Measurements from ENCODE around the gene LTB4R2.
A peak's percentile ranks its signal among the peaks of the same experiment; 100 is the strongest.

LTB4R2 gene

DNA sequence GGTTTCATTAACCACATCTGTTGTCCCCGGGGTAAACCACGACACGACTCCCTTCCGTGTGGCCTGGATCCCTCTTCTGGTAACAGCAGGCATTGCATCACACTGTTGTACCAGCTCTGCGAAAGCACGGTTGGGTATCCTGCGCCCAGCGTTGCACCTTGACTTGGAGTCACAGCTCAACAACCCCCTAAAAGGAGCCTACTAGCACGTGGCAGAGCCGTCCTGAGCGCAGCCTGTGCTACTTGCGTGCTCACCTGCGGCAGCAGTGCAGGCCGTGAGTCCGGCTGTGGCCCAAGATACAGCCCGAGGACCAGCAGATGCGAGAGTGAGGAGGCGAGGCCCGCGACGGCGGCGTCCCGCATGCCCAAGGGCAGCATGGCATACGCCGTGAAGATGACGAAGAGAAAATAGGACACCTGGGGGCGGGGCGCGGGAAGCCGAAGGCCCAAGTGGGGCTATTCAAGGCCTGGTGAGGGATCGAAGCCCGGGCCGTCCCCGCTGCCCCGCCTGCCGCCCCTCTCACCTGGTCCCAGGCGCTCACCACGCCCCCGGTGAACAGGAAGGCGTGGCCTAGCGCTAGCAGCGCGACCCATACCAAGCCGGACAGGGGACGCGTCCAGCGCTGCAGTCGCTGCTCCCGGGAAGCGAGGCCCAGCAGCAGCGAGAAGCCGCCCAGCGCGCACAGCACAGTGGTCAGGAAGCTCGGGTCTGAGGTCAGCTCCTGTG is 22.5 kb downstream of the LTB4R2 start:
- Histone ChIP-seq H3K9me2 (replicated peaks; ENCODE audit: insufficient read depth, low read length) (no peaks in the 10 kb centered on the region), H3K79me2 (ENCODE audit: low read length) (no peaks in the 10 kb centered on the region), H3K4me2 (ENCODE audit: low read depth, low read length) (peak overlapping the region; percentile 96), H3K9ac (ENCODE audit: low read length) (no peak overlapping the region; the same call in 1 of the 2 replicates), H3K4me1 (ENCODE audit: low read length) (0 out of 2 replicates have a peak, but pooled peaks cover 3% of the 10 kb centered on the region), H3K36me3 (replicated peaks; ENCODE audit: insufficient read depth, low read length) (no peaks in the 10 kb centered on the region), H3K27ac (ENCODE audit: low read length) (no peak overlapping the region), H3K27me3 (replicated peaks; ENCODE audit: insufficient read depth, low read length) (no peaks in the 10 kb centered on the region), H3K9me3 (replicated peaks; ENCODE audit: insufficient read depth, low read length) (no peaks in the 10 kb centered on the region), H2AFZ (ENCODE audit: low read length) (peak overlapping the region; percentile 71), H3F3A (ENCODE audit: insufficient read depth, low read length) (no peaks in the 10 kb centered on the region), H3K4me3 (ENCODE audit: low read length) (peak overlapping the region; percentile 55), H4K20me1 (ENCODE audit: insufficient read depth, low read length) (no peaks in the 10 kb centered on the region)
- DNase-seq, result peak; percentile 83
- no peak for TF ChIP-seq EZH2phosphoT487 (IDR thresholded peaks at IDR 0.05; ENCODE audit: low read length)
- TF ChIP-seq, protein P1, sequence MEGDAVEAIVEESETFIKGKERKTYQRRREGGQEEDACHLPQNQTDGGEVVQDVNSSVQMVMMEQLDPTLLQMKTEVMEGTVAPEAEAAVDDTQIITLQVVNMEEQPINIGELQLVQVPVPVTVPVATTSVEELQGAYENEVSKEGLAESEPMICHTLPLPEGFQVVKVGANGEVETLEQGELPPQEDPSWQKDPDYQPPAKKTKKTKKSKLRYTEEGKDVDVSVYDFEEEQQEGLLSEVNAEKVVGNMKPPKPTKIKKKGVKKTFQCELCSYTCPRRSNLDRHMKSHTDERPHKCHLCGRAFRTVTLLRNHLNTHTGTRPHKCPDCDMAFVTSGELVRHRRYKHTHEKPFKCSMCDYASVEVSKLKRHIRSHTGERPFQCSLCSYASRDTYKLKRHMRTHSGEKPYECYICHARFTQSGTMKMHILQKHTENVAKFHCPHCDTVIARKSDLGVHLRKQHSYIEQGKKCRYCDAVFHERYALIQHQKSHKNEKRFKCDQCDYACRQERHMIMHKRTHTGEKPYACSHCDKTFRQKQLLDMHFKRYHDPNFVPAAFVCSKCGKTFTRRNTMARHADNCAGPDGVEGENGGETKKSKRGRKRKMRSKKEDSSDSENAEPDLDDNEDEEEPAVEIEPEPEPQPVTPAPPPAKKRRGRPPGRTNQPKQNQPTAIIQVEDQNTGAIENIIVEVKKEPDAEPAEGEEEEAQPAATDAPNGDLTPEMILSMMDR (IDR thresholded peaks at IDR 0.05; ENCODE audit: low read length), result peak; percentile 63

DNA sequence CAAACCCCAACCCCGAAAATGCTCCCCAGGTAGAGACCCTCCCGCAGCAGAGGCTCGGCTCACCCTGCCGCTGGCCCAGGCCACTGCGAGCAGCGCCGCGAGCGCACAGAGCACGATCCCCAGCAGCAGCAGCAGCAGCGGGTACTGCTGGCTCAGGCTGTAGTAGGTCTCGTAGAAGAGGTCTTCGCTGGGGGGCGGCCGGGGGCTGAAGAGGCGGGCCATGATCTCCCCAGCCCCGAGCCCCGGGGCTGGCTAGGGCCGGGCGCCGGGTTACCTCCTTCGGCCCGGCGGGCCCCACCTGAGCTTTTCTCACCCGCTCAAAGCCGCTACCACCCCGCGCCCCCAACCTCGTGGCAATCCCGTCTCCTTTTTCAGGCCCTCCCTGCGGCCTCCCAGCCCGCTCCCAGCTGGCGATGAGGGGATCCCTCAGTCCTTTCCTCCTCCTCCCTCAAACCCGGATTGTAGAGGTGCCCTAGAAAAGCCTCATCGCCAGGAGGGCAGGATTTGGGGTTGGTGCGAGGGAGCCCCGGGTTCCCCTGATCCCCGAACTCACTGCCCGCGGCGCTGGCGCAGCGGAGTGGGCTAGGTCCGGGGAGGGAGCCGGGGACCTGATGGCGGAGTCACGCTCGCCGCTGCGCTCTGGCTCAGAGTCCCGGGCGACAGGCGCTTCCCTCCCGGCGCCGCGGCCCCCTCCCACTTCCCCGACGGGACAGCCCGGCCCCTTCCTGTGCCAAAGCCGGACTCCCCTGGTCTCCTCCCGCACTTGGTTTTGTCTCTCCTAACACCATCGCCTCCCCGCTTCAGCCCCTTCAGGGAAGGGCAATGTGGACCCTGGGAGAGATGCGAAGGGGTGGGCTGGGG is 24.7 kb downstream of the LTB4R2 start, which contains the start of gene ADCY4:
Gene ADCY4, minus strand, starts transcription at position 641 of the 861 bp plus-strand sequence. Its CDS starts 419 bp downstream, at position 222.
- Histone ChIP-seq H3K4me2 (ENCODE audit: low read depth, low read length) (peak within 1 kb of the TSS; percentile 96), H4K20me1 (ENCODE audit: insufficient read depth, low read length) (no peaks in the 10 kb centered on the region), H3K9ac (ENCODE audit: low read length) (no peak within 1 kb of the TSS), H3K9me2 (replicated peaks; ENCODE audit: insufficient read depth, low read length) (no peaks in the 10 kb centered on the region), H3K27ac (ENCODE audit: low read length) (no peak within 1 kb of the TSS), H3K4me1 (ENCODE audit: low read length) (0 out of 2 replicates have a peak, but pooled peaks cover 3% of the 10 kb centered on the region), H3K4me3 (ENCODE audit: low read length) (peak within 1 kb of the TSS; percentile 58; the same call in 1 of the 2 replicates), H2AFZ (ENCODE audit: low read length) (peak within 1 kb of the TSS; percentile 51; the same call in 1 of the 2 replicates), H3K27me3 (replicated peaks; ENCODE audit: insufficient read depth, low read length) (no peaks in the 10 kb centered on the region), H3K36me3 (replicated peaks; ENCODE audit: insufficient read depth, low read length) (no peaks in the 10 kb centered on the region), H3K79me2 (ENCODE audit: low read length) (no peaks in the 10 kb centered on the region), H3K9me3 (replicated peaks; ENCODE audit: insufficient read depth, low read length) (no peaks in the 10 kb centered on the region), H3F3A (ENCODE audit: insufficient read depth, low read length) (no peaks in the 10 kb centered on the region)
- DNase-seq, result no peak
- no peak for TF ChIP-seq EZH2 (optimal IDR thresholded peaks at IDR 0.05; ENCODE audit: low read depth, low read length)
- TF ChIP-seq EZH2phosphoT487 (IDR thresholded peaks at IDR 0.05; ENCODE audit: low read length), result no peak
- TF ChIP-seq, protein P1 (IDR thresholded peaks at IDR 0.05; ENCODE audit: low read length), result no peak

DNA sequence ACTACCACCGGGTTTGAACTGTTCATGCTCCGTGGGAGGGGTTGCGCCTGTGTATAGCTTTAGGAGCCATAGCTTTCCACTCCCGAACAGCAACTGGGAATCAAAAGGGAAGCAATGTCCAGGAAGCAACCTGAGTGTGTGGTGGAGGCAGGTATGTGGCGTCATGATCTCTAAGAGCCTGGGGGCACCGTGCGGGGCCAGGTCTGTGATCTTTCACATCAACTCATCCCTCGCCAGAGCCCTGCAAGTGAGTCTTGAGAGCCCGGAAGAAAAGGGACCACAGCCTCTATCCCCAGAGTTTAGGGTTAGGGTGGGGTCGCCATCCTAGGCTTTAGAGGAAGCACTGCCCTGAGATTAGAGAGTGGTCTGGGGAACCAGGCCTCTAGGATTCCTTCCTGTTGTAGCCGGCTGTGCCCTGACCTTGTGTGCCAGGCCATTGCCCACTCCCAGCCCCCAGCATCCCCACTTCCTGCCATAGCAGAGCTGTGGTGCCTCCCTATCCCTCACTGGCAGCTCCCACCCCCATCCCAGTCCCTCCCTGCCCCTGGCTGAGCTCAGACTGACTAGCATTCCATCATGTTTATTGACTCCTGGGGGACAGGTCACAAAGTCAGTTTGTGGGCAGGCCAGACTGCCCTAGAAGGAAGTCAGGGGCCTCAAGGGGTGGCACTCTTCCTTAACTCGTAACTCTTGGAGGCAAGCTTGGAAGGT is 25.7 kb downstream of the LTB4R2 start:
- H3K9me3 ChIP-seq (replicated peaks; ENCODE audit: insufficient read depth, low read length), result no peaks in the 10 kb centered on the region
- H3K4me1 ChIP-seq (ENCODE audit: low read length), result 0 out of 2 replicates have a peak, but pooled peaks cover 3% of the 10 kb centered on the region
- no peak overlapping the region for H3K4me3 ChIP-seq (ENCODE audit: low read length)
- H3K27ac ChIP-seq (ENCODE audit: low read length), result no peak overlapping the region
- no peak for DNase-seq
- H2AFZ ChIP-seq (ENCODE audit: low read length), result no peak overlapping the region
- H3K36me3 ChIP-seq (replicated peaks; ENCODE audit: insufficient read depth, low read length), result no peaks in the 10 kb centered on the region
- H3K4me2 ChIP-seq (ENCODE audit: low read depth, low read length), result no peak overlapping the region
- no peaks in the 10 kb centered on the region for H3K27me3 ChIP-seq (replicated peaks; ENCODE audit: insufficient read depth, low read length)
- no peaks in the 10 kb centered on the region for H4K20me1 ChIP-seq (ENCODE audit: insufficient read depth, low read length)
- H3K79me2 ChIP-seq (ENCODE audit: low read length), result no peaks in the 10 kb centered on the region
- no peak overlapping the region for H3K9ac ChIP-seq (ENCODE audit: low read length)
- no peaks in the 10 kb centered on the region for H3F3A ChIP-seq (ENCODE audit: insufficient read depth, low read length)
- no peak for TF ChIP-seq EZH2 (optimal IDR thresholded peaks at IDR 0.05; ENCODE audit: low read depth, low read length)
- no peak for TF ChIP-seq EZH2phosphoT487 (IDR thresholded peaks at IDR 0.05; ENCODE audit: low read length)
- TF ChIP-seq, protein P1 (IDR thresholded peaks at IDR 0.05; ENCODE audit: low read length), result no peak
- H3K9me2 ChIP-seq (replicated peaks; ENCODE audit: insufficient read depth, low read length), result no peaks in the 10 kb centered on the region

All from MM.1S (cell line).